GM19395 (cell line): ENCODE measurements around the gene HMCN2.
"Not testable (repeated sequence)": the region's sequence is repeated elsewhere in the genome, so short reads cannot be mapped to it uniquely, and the experiment has no call there.

ENCODE experiments used
- ATAC-seq: cut with Tn5 transposase; IDR thresholded peaks from one replicate; pipeline ENCODE4 v1.9.1; 2021; ENCODE audit warnings: mild to moderate bottlenecking, moderate library complexity; ENCODE audit not compliant: unreplicated experiment

HMCN2 gene

DNA sequence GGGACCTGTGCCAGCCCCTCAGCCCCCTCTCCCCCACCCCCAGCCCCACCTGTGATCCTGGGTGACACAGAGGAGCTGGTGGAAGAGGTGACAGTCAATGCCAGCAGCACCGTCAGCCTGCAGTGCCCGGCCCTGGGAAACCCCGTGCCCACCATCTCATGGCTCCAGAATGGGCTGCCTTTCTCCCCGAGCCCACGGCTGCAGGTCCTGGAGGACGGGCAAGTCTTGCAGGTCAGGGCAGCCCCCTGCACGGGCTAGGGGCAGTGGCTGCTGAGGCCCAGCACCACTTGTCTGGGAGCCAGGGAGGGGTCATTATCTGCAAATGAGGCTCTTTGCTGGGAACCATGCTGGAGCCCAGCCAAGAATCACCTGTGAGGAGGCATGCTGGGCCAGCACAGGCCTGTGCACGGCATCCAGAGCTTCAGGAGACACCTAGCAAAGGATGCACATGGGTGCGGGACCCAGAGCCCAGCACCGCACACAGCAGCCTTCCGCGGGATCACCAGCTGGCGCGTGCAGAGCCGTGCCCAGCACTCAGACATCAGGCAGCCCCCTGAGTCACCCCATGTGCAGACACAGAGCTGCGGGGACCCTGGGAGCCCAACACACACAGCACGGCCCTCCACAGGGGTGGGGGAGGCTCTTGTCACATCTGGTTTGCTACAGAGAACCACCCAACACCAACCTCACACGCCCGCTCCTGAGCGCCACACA is 117.2 kb downstream of the HMCN2 start:
- no peak for ATAC-seq

DNA sequence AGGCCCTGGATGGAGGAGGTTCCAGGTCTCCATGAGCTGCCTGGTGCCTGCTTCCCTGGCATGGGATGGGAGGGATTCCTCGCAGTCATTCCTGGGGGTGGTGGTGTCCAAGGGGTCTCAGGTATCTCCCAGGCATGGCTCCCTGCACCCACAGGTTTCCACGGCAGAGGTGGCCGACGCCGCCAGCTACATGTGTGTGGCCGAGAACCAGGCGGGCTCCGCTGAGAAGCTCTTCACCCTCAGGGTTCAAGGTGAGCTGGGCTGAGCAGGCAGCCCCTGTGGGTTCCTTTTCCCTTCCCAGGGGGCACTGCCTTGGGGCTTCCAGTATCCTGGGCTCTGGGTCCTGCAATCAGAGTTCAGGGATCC is 117.8 kb downstream of the HMCN2 start:
- no peak for ATAC-seq

DNA sequence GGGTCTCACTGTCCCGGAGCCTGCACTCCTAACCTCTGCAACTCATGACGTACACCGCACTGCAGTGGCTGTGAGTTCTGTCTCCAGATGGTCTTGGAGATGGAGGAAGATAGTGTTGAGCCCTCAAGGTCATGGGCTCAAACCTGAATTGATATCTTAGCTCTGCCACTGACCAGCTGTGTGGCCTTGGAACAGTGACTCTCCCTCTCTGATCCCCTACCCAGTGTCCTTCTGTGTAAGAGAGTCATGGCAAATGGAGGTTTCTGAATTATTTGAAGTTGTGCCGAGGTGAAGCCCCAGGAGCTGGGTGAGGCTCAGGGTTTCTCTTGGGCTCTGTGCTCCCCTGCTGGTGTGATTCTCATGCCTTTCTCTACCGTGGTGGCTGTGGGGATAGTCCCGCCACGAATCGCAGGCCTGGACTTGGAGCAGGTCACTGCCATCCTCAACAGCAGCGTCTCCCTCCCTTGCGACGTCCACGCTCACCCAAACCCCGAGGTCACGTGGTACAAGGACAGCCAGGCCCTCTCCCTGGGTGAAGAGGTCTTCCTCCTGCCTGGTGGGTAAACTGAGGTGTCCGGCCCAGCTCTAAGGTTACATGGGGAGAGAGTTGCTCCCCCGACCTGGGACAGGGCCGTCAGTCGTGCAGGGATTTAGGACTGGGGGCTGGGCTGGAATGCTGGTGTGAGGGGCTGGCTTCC is 118.6 kb downstream of the HMCN2 start:
- ATAC-seq, result no peak

DNA sequence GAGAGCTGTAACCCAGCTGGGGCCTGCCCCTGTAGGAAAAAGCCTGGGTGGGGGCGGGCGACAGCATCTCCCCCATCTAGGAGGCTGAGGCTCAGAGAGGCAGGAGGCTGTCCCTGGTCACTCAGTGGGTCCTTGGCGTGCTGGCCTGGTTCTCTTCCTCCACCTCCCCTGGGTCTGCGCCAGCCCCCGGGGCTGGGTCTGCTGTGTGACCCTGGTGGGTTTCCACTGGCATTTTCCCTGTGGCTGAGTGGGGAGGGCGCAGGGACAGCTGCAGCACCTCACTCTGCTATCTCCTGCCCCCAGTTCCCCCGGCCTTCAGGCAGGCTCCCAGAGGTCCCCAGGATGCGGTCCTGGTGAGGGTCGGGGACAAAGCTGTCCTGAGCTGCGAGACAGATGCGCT is 119.7 kb downstream of the HMCN2 start:
- no peak for ATAC-seq

DNA sequence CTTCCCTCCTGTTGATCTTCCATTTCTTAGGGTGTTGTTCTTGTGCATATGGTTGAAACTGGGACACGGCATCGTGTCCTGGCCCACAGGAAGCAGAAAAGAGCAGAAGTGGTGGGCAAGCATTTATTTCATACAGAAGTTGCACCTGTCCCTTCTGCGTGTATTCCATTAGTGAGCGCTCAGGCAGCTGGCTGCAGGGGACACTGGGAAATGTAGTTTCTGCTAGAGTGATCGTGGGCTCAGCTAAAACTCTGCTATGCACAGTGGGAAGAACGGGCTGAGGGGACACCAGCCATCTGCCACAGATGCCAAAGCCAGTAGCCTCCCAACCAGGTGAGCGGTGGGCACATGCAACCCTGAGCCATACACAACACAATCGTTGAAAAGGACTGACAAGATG is 121.8 kb downstream of the HMCN2 start:
- ATAC-seq, result no peak

DNA sequence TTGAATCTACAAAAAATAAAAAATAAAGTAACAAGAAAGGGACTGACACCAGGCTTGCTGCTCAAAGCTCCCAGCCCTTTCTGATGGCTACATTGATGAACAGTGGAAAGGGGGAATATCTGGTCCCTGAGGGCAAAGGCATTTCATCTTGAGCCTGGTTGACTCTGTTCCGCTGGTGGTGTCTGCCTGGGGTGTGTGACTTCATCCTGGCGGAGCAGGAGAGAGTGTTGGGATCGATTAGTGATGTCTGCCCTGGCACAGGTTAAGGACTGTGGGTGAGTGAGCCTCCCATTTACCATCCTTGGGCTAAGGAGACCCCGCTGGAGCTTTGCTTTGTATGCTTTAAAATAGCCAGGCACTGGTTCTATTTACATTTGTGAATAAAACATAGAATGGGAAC is 122.3 kb downstream of the HMCN2 start:
- no peak for ATAC-seq

DNA sequence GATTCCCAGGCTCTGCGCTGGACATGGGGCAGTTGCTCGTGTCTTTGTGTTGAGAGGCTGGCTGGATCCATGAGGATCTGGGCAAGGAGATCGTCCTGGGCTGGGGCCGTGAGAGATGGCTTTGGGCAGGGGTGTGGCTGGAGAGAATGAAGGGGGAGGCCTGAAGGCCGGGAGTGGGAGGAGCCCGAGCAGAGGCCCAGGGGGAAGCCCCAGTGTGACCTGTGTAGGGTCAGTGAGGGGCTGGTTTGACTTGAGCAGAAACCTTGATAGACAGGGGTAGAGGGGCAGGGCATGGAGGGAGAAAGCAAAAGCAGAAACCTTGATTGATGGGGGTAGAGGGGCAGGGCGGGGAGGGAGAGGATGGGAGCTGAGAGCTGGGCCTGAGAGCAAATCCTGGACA is 124.8 kb downstream of the HMCN2 start:
- no peak for ATAC-seq

DNA sequence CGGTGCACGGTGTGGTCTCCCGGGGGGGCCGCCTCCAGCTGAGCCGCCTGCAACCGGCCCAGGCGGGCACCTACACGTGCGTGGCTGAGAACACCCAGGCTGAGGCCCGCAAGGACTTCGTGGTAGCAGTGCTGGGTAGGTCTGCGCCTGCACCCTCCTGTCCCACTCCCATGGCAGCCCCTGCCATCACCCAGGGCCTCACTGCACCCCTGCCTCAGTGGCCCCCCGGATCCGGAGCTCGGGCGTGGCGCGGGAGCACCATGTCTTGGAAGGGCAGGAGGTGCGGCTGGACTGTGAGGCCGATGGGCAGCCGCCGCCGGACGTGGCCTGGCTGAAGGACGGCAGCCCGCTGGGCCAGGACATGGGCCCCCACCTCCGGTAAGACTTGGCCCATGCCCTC is 125.4 kb downstream of the HMCN2 start:
- no peak for ATAC-seq

DNA sequence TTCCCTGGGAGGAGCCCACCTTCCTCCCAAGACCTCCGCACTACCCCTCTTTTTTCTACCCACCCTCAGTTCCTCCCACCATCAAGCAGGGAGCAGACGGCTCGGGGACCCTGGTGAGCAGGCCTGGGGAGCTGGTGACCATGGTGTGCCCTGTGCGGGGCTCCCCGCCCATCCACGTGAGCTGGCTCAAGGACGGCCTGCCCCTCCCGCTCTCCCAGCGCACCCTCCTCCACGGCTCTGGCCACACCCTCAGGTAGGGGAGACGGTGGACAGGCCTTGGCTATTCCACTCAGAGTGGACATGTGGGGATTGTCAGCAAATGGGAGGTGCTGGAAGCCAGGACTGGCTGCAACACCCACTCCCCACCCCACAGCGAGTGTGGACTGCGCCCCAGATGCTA is 126.3 kb downstream of the HMCN2 start:
- no peak for ATAC-seq

DNA sequence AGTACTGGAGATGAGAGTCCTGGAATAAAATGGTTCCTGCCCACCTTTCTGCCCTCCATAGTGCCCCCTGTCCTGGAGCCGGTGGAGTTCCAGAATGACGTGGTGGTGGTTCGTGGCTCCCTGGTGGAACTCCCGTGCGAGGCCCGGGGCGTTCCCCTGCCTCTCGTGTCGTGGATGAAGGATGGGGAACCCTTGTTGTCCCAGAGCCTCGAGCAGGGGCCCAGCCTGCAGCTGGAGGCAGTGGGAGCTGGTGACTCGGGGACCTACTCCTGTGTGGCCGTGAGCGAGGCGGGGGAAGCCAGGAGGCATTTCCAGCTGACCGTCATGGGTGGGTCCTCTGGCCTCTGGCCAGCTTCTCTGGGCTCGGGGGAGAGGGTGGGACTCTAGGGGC is 128.1 kb downstream of the HMCN2 start:
- no peak for ATAC-seq

DNA sequence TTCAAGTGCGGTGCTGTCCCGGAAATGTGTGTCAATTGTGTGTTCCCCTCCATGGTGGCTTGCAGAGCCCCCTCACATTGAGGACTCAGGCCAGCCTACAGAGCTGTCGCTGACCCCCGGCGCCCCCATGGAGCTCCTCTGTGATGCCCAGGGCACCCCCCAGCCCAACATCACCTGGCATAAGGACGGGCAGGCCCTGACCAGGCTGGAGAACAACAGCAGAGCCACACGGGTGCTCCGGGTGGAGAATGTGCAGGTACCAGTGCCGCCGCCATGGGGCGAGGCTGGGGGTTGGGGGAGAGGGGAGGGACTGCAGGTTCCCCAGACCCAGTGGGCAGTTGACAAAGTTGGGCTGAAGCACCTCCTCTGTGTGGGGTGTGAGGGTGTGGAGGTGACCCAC is 128.8 kb downstream of the HMCN2 start:
- no peak for ATAC-seq

DNA sequence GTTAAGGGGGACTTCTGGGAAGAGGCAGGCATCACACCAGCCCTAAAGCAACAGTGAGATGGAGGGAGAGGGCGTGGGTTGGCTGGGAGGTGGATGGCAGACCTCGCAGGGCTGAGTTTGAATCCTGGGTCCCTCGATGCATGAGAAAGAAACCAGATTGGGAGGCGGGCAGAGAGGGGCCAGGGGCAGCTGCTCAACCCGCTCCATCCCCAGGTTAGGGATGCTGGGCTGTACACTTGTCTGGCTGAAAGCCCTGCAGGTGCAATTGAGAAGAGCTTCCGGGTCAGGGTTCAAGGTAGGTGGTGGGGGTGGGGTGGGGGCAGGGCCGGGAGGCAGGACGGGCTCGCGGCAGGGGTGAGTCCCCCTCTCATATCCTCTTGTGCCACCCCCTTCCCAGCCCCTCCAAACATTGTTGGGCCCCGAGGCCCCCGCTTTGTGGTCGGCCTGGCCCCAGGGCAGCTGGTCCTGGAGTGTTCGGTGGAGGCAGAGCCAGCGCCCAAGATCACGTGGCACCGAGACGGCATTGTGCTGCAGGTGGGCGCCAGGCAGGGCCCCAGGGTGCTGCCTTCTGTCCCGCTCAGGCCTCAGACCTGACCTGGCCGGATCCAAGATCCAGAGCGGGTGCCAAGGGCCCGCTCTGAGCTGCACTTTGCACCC is 129.4 kb downstream of the HMCN2 start:
- no peak for ATAC-seq

DNA sequence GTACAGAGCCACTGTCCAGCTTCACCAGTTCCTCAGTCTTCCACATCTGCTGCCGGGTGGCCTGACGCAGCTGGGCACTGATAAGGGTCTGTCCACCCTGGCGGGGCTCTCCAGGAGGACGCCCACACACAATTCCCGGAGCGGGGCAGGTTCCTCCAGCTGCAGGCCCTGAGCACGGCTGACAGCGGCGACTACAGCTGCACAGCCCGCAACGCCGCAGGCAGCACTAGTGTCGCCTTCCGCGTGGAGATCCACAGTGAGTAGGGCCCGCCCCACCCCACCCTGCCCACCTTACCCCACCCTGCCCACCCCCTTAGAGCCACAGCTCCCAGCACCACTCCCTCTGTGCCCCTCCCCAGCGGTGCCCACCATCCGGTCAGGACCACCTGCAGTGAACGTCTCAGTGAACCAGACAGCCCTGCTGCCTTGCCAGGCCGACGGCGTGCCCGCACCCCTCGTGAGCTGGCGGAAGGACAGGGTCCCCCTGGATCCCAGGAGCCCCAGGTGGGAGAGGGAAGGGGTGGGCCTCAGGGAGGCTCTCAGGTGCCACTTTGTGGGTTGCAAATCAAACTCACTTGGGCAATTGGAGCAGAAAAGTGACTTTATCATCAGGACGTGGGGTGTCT is 130.4 kb downstream of the HMCN2 start:
- no peak for ATAC-seq

DNA sequence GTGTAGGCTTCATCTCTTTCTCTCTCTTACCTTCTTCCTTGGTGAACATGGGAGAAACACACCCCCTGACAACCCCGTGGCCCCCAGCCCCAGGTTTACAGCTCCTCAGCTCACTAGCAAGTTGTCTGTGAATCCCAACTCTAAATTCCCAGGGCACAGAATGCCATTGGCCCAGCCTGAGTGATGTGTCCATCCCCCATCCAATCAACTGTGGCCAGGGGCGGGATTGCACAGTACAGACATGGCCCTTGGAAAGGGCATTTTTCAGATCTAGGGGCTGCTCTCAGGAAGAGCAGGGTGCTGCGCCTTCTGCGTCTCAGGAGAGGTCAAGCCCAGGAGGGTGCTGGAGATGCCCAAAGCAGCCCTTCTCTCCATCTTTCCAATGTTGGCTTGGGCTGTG is 131.0 kb downstream of the HMCN2 start:
- no peak for ATAC-seq

DNA sequence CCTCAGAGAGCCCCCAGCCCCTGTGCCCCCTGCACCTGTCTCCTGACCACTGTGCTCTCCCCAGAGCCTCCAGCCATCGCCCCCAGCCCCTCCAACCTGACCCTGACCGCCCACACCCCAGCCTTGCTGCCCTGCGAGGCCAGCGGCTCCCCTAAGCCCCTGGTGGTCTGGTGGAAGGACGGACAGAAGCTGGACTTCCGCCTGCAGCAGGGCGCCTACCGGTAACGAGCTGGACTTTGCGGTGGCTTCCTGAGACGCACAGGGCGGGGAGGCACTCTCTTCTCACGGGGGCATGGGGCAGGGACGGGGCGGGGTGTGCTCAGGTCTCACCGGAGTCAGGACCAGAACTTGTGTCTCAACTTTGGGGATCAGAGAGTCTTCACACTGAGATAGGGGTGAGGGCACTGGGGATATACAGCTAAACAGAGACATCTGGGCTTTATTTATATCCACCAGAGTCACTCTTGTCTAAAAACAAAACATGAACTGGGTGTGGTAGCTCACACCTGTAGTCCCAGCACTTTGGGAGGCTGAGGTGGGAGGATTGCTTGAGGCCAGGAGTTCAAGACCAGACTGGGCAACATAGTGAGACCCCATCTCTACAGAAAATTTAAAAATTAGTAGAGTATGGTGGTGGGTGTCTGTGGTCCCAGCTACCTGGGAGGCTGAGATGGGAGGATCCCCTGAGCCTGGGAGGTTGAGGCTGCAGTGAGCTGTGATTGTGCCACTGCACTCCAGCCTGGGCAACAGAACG is 133.1 kb downstream of the HMCN2 start:
- ATAC-seq, result no peak

DNA sequence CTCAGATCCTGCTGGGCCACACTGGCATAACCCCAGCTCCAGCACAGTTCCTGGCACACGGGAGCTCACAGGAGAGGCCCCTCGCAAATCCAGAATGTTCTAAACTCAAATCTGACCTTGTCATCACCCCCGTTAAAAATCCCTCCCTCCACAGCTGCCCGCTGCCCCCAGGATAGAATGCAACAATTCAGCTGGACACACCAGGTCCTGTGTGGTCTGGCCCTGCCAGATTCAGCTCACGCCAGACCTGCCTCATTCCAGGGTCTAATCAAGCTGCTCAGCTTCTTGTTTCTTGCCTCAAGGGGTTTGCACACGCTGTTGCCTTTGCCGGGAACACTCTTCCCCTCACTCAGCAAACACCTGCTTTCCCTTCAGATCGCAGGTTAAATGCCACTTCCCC is 134.2 kb downstream of the HMCN2 start:
- ATAC-seq, result no peak

DNA sequence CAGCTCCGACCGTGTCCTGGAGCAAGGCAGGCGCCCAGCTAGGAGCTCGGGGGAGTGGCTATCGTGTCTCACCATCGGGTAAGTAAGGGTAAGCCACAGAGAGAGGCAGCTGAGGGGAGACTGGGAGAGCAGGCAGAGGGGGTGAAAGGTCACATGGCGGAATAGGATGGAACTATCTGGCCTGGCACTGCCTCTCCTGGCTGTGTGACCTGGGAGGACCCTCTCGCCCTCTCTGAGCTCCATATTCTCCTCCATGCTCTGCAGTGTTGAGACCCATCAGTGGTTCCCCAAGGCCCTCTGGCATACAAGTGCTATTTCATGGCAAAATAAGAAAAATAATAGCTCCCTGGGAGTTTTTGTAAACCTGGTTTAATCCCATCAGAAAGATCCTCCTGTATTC is 135.3 kb downstream of the HMCN2 start:
- no peak for ATAC-seq

DNA sequence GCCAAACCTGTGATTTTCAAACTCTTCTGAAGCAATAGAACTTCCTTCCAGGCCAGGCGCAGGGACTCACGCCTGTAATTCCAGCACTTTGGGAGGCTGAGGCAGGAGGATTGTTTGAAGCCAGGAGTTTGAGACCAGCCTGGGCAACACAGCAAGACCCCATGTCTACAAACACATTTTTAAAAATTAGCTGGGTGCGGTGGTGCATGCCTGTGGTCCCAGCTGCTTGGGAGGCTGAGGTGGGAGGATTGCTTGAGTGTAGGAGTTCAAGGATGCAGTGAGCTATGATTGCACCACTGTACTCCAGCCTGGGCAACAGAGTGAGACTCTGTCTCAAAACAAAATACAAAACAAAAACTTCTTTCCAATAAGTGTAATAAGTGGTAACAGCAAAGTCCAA is 136.2 kb downstream of the HMCN2 start:
- ATAC-seq, result not testable (repeated sequence)

DNA sequence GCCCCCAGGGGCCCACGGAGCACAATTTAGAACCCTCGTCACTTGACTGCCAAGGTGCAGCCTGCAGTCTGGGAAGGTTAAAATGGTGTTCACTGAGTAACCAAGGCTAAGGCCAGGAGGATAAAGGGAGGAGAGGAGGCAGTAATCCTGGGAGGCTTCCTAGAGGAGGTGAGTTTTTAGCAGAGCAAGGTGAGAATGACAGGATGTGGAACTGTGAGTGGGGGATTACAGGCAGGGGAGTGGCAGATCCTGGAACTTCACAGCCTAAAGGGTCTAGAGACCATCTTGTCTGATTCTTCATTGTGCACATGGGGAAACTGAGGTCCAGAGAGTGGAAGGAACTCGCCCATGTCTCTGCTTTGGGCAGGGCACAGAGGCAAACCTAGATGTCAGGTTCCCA is 136.7 kb downstream of the HMCN2 start:
- no peak for ATAC-seq

DNA sequence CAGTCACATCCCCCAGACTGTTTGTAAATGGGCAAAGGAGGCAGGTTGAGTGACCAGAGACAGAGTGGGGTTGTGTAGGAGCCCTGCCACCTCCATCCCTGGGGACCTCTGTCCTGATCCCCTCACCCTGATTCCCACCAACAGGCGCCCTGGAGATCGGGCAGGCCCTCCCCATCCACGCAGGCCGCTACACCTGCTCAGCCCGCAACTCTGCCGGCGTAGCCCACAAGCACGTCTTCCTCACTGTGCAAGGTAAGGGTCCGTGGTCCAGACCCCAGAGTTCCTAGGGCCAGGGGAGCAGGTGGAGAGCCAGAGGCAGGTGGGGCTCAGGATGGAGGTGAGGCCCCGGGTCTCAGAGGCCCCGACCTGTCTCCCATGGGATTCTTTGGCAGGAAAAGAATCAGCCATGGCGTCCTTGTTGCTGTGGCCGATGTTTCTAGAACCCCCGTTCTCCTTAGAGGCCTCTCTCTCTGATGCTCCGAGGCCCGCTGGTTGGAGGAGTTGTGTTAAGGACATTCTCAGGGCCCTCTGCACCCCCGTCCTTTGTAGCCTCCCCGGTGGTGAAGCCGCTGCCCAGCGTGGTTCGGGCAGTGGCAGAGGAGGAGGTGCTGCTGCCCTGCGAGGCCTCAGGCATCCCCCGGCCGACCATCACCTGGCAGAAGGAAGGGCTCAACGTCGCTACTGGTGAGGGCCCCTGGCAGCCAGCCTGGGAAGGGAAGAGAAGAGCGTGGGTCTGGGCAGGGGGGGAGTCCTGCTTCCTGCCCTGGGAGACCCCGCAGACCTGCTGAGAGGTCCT is 137.3 kb downstream of the HMCN2 start:
- no peak for ATAC-seq
